ENCODE data around the gene SERPINA12. TPM values are rescaled to one million over a fixed set of nuclear protein-coding genes. Genes with fewer than 3 reads are reported as not detected.

Gene SERPINA12
- total and polyA plus RNA-seq, 3 experiments from 2014 or later, result not detected

GRCh38 chr14:94541234-94541975 lies 32.1 kb upstream of the SERPINA12 start:
- DNase-seq, result no peak
- no peak overlapping the region for H3K27ac Mint-ChIP-seq
- Histone ChIP-seq H3K27ac (ENCODE audit: low read depth, low read length) (no peak overlapping the region), H3K9me3 (ENCODE audit: low read length) (no peaks in the 10 kb centered on the region), H3K36me3 (ENCODE audit: insufficient read depth, low read length) (no peaks in the 10 kb centered on the region), H3K27me3 (ENCODE audit: insufficient read depth, low read length, poor library complexity, severe bottlenecking) (no peaks in the 10 kb centered on the region), H3K4me1 (ENCODE audit: insufficient read depth, low read length) (no peaks in the 10 kb centered on the region), H3K4me3 (ENCODE audit: low read length) (no peak overlapping the region)
- ChIA-PET POLR2A (no interaction called here), CTCF (no interaction called here)
- H3K9me3 Mint-ChIP-seq, result peaks cover 0 to 4% (median 0%) of the 10 kb centered on the region in 5 donors
- H3K36me3 Mint-ChIP-seq, result no peaks in the 10 kb centered on the region
- H3K27me3 Mint-ChIP-seq, result peaks cover 16 to 39% of the 10 kb centered on the region in 2 donors
- H3K4me1 Mint-ChIP-seq, result no peaks in the 10 kb centered on the region
- H3K4me3 Mint-ChIP-seq, result no peak overlapping the region

DNA sequence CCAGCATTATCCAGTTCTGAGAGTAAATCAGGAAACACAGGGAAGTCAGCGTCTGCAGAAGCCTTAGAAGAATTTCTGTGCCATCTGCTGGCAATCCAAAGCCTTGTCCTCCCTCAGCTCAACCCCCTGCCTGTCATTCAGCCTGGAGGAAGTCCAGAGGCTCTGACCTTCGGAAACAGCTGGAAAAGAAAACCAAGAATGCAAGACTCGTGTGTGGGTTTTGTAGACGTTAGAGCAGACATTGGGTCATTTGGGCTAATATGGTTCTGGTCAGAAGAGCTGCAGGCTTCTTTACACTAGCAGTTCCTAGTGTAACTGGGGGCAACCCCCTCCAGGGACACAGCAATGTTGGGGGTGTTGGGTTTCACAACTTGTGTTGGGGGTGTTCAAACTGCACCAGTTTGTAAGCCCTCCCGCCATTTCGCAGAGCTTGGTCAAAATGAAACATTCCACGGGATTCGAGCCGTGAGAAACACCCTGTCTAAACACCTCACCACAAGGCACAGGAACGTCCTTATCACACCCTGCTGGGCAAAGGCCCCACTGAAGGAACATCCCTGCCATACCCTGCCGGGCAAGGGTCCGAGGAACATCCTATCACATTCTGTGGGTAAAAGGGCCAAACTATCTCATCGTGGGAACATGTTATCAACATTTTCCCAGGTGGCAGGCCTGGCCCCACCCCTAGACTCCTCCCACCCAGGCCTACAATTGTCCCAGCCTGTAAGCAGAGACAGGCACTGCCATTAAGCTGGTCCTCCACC lies 30.9 kb upstream of the SERPINA12 start:
- Histone ChIP-seq H3K4me3 (ENCODE audit: low read length) (no peak overlapping the region), H3K27ac (ENCODE audit: low read depth, low read length) (no peak overlapping the region), H3K27me3 (ENCODE audit: insufficient read depth, low read length, poor library complexity, severe bottlenecking) (no peaks in the 10 kb centered on the region), H3K9me3 (ENCODE audit: low read length) (no peaks in the 10 kb centered on the region), H3K36me3 (ENCODE audit: insufficient read depth, low read length) (no peaks in the 10 kb centered on the region), H3K4me1 (ENCODE audit: insufficient read depth, low read length) (no peaks in the 10 kb centered on the region)
- H3K4me3 Mint-ChIP-seq, result no peak overlapping the region
- peaks cover 16 to 32% of the 10 kb centered on the region in 2 donors for H3K27me3 Mint-ChIP-seq
- peaks cover 0 to 1% (median 0%) of the 10 kb centered on the region in 5 donors for H3K9me3 Mint-ChIP-seq
- no peaks in the 10 kb centered on the region for H3K36me3 Mint-ChIP-seq
- no peak for DNase-seq
- ChIA-PET CTCF (interaction anchor here (0.9 kb wide), 1 partner anchor 10 kb away, joined by 3 read pairs; no protein-coding TSS in a partner anchor), POLR2A (no interaction called here)
- no peaks in the 10 kb centered on the region for H3K4me1 Mint-ChIP-seq
- H3K27ac Mint-ChIP-seq, result no peak overlapping the region

DNA sequence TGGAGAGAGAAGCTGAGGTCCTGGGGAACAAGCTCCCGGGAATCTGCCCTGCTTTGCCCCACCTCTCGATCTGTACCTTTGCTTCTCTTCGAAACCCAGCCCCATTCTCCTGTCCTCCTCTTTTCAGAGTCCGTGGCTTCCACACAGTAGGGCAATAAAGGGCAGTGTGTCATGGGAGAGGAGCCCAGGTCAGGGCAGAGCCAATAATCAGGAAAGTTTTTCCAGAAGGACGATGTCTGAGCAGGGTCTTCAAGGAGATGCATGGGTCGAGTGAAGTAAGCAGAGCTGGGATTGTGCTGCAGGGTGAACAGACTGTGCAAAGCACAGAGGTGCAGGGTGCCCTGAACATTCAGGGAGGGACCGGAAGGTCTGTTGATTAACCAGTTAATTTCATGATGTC lies 29.9 kb upstream of the SERPINA12 start:
- no peak overlapping the region for H3K4me3 Mint-ChIP-seq

DNA sequence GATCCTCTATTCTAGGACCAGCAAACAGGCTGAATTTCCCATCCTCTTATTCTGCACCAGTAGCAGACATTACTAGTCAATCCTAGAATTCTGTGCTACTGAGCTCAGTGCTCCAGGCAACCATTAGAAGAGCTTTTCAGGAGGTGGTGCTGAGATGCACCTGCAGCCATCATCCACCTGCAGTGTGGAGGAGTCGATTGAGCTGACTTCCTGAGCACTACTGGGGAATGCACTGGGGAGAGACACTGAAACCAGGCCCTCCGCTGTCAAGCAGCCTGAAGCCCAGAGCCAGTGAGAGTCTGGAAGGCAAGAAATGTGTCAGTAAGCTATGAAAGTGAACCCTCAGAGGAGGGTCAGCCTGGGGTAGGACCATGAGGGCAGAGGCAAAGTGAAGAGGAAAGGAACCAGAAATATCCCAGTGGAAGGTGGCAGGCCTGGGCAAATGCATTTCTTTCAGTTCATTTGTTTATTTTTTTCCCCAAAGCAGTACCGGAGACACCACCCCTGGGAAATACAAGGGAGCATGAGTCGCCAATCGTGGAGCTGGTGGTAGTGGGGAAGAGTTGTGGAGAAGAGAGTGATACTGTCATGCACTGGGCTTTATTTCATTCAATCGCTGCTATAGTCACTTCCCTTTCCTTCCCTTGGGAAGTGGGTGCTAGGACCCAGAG lies 28.9 kb upstream of the SERPINA12 start:
- H3K27ac Mint-ChIP-seq, result no peak overlapping the region
- Histone ChIP-seq H3K4me1 (ENCODE audit: insufficient read depth, low read length) (no peaks in the 10 kb centered on the region), H3K9me3 (ENCODE audit: low read length) (no peaks in the 10 kb centered on the region), H3K27me3 (ENCODE audit: insufficient read depth, low read length, poor library complexity, severe bottlenecking) (no peaks in the 10 kb centered on the region), H3K36me3 (ENCODE audit: insufficient read depth, low read length) (no peaks in the 10 kb centered on the region), H3K4me3 (ENCODE audit: low read length) (no peak overlapping the region), H3K27ac (ENCODE audit: low read depth, low read length) (no peak overlapping the region)
- H3K27me3 Mint-ChIP-seq, result peaks cover 14 to 30% of the 10 kb centered on the region in 2 donors
- H3K4me3 Mint-ChIP-seq, result no peak overlapping the region
- no peaks in the 10 kb centered on the region for H3K36me3 Mint-ChIP-seq
- H3K4me1 Mint-ChIP-seq, result no peaks in the 10 kb centered on the region
- DNase-seq, result no peak
- peaks cover 0 to 2% (median 0%) of the 10 kb centered on the region in 5 donors for H3K9me3 Mint-ChIP-seq
- ChIA-PET POLR2A (no interaction called here), CTCF (interaction anchor here (0.9 kb wide), 1 partner anchor 11 kb away, joined by 3 read pairs; no protein-coding TSS in a partner anchor)

More for the DNA sequence above, 29.9 kb upstream of the SERPINA12 start:
- POLR2A ChIA-PET, result no interaction called here
- H3K27me3 ChIP-seq (ENCODE audit: insufficient read depth, low read length, poor library complexity, severe bottlenecking), result no peaks in the 10 kb centered on the region
- CTCF ChIA-PET, result interaction anchor here (0.9 kb wide), 1 partner anchor 10 kb away, joined by 3 read pairs; no protein-coding TSS in a partner anchor
- H3K4me1 ChIP-seq (ENCODE audit: insufficient read depth, low read length), result no peaks in the 10 kb centered on the region
- no peak overlapping the region for H3K27ac ChIP-seq (ENCODE audit: low read depth, low read length)
- H3K9me3 ChIP-seq (ENCODE audit: low read length), result no peaks in the 10 kb centered on the region
- Mint-ChIP-seq H3K36me3 (no peaks in the 10 kb centered on the region), H3K4me1 (no peaks in the 10 kb centered on the region), H3K27ac (no peak overlapping the region), H3K9me3 (no peaks in the 10 kb centered on the region), H3K27me3 (peaks cover 13 to 32% of the 10 kb centered on the region in 2 donors)
- no peak for DNase-seq
- no peak overlapping the region for H3K4me3 ChIP-seq (ENCODE audit: low read length)
- no peaks in the 10 kb centered on the region for H3K36me3 ChIP-seq (ENCODE audit: insufficient read depth, low read length)

GRCh38 chr14:94536836-94537235 lies 27.6 kb upstream of the SERPINA12 start:
- no peak overlapping the region for H3K27ac ChIP-seq (ENCODE audit: low read depth, low read length)
- Mint-ChIP-seq H3K36me3 (no peaks in the 10 kb centered on the region), H3K27ac (no peak overlapping the region), H3K27me3 (peaks cover 14 to 30% of the 10 kb centered on the region in 2 donors), H3K4me1 (no peaks in the 10 kb centered on the region), H3K4me3 (no peak overlapping the region), H3K9me3 (peaks cover 0 to 3% (median 2%) of the 10 kb centered on the region in 5 donors)
- POLR2A ChIA-PET, result no interaction called here
- H3K27me3 ChIP-seq (ENCODE audit: insufficient read depth, low read length, poor library complexity, severe bottlenecking), result no peaks in the 10 kb centered on the region
- no peaks in the 10 kb centered on the region for H3K4me1 ChIP-seq (ENCODE audit: insufficient read depth, low read length)
- DNase-seq, result no peak
- no peaks in the 10 kb centered on the region for H3K9me3 ChIP-seq (ENCODE audit: low read length)
- H3K36me3 ChIP-seq (ENCODE audit: insufficient read depth, low read length), result no peaks in the 10 kb centered on the region
- CTCF ChIA-PET, result no interaction called here
- H3K4me3 ChIP-seq (ENCODE audit: low read length), result no peak overlapping the region

DNA sequence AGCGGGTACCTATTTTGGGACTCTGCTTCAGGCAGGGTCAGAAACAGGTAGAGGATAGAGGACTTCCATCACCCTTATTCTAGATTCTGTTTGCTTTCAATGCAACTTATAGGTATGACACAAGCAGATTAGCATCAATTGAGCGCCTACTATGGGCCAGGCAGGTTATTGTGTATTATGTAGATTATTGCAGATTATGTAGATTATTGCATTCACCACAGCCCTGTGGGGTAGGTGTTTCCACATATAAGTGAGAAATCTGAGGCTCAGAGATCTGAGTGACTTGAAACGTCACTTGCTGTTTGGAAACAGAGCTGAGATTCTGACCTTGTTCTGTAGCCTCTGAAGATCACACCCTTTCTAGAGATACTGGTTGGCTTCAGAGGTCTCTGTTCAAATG lies 26.2 kb upstream of the SERPINA12 start:
- Mint-ChIP-seq H3K9me3 (peaks cover 0 to 3% (median 2%) of the 10 kb centered on the region in 5 donors), H3K36me3 (no peaks in the 10 kb centered on the region), H3K4me3 (no peak overlapping the region), H3K27me3 (peaks cover 10 to 31% of the 10 kb centered on the region in 2 donors), H3K4me1 (no peaks in the 10 kb centered on the region), H3K27ac (no peak overlapping the region)
- H3K27me3 ChIP-seq (ENCODE audit: insufficient read depth, low read length, poor library complexity, severe bottlenecking), result no peaks in the 10 kb centered on the region
- no peak overlapping the region for H3K4me3 ChIP-seq (ENCODE audit: low read length)
- ChIA-PET POLR2A (no interaction called here), CTCF (no interaction called here)
- DNase-seq, result no peak
- no peaks in the 10 kb centered on the region for H3K9me3 ChIP-seq (ENCODE audit: low read length)
- H3K36me3 ChIP-seq (ENCODE audit: insufficient read depth, low read length), result no peaks in the 10 kb centered on the region
- no peaks in the 10 kb centered on the region for H3K4me1 ChIP-seq (ENCODE audit: insufficient read depth, low read length)
- no peak overlapping the region for H3K27ac ChIP-seq (ENCODE audit: low read depth, low read length)

DNA sequence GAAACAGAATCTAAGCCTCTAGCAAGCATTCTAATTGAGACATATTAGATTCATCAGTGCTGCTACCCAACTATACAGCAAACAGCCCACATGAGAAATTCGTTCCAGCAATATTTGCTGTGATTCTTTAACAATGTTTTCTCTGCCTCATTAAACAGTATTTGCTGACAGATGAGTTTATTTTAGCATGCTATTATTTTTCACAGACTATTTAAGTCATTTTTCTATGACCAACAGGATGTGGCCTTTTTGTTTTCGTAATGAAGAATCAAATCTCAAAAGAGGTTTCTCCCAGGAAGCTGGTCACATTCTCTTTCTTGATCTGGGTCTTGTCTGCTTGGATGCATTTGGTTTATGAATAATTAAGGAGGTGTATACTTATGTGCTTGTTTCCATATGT lies 23.2 kb upstream of the SERPINA12 start:
- peaks cover 4 to 10% of the 10 kb centered on the region in 2 donors for H3K27me3 Mint-ChIP-seq
- peaks cover 0 to 3% (median 2%) of the 10 kb centered on the region in 5 donors for H3K9me3 Mint-ChIP-seq
- Histone ChIP-seq H3K4me3 (ENCODE audit: low read length) (no peak overlapping the region), H3K27me3 (ENCODE audit: insufficient read depth, low read length, poor library complexity, severe bottlenecking) (no peaks in the 10 kb centered on the region), H3K27ac (ENCODE audit: low read depth, low read length) (no peak overlapping the region), H3K4me1 (ENCODE audit: insufficient read depth, low read length) (no peaks in the 10 kb centered on the region), H3K9me3 (ENCODE audit: low read length) (no peaks in the 10 kb centered on the region), H3K36me3 (ENCODE audit: insufficient read depth, low read length) (no peaks in the 10 kb centered on the region)
- H3K27ac Mint-ChIP-seq, result no peak overlapping the region
- H3K36me3 Mint-ChIP-seq, result no peaks in the 10 kb centered on the region
- ChIA-PET POLR2A (no interaction called here), CTCF (no interaction called here)
- no peaks in the 10 kb centered on the region for H3K4me1 Mint-ChIP-seq
- no peak overlapping the region for H3K4me3 Mint-ChIP-seq
- DNase-seq, result no peak

DNA sequence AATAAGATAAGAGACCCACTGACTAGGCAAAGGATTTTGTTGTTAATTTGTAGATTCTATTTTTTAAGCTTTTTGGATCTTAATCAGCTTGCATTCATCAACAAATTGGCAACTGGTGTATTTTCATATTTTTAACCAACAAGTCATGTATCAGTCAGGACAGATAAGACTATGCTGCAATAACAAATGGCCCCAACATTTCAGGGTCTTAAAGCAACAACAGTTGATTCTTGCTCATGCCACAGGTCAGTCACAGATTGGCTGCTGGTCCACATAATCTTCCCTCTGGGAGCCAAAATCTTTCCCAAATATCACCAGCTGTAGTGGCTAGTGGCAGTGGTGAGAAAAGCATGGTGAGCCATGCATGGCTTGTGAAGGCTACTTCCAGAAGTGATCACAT lies 21.9 kb upstream of the SERPINA12 start:
- no peaks in the 10 kb centered on the region for H3K36me3 ChIP-seq (ENCODE audit: insufficient read depth, low read length)
- no peaks in the 10 kb centered on the region for H3K9me3 ChIP-seq (ENCODE audit: low read length)
- Mint-ChIP-seq H3K4me3 (no peak overlapping the region), H3K4me1 (no peaks in the 10 kb centered on the region), H3K9me3 (peaks cover 0 to 3% (median 2%) of the 10 kb centered on the region in 5 donors), H3K36me3 (no peaks in the 10 kb centered on the region), H3K27ac (no peak overlapping the region), H3K27me3 (peaks cover 4 to 12% of the 10 kb centered on the region in 2 donors)
- ChIA-PET POLR2A (no interaction called here), CTCF (interaction anchor here (0.8 kb wide), 1 partner anchor 18 kb away, joined by 3 read pairs; no protein-coding TSS in a partner anchor)
- no peak overlapping the region for H3K4me3 ChIP-seq (ENCODE audit: low read length)
- no peak for DNase-seq
- no peaks in the 10 kb centered on the region for H3K4me1 ChIP-seq (ENCODE audit: insufficient read depth, low read length)
- no peaks in the 10 kb centered on the region for H3K27me3 ChIP-seq (ENCODE audit: insufficient read depth, low read length, poor library complexity, severe bottlenecking)
- H3K27ac ChIP-seq (ENCODE audit: low read depth, low read length), result no peak overlapping the region
